ENCODE data around the gene WDTC1.

DNA sequence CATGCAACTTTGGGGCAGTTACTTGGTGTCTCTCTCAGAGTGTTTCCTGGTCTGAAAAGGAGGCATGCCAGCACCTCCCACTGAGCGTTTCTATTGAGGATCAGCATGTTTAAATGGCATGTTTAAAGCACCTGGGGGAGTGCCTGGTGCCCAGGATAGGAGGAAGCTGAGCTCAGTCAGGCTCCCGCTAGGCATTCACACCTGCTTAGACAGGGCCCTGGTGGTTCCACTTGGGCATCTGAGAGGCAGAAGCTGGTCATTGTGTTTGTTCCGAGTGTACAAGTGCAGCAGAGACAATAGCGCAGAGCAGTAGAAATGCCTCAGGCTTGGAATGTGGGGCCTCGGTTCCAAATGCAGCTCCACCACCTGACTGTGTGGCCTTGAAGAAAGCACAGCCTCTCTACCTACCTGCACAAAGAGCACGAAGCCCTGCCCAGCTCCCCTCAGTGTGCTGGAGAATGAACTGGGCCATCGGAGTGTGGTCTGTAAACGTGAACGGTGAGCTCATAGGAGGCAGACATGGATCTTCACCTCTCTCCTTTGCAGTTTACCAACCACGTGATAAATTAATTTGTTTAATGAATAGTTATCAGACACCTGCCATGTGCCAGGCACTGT lies 67.3 kb downstream of the WDTC1 start:
- TF ChIP-seq, protein P1, sequence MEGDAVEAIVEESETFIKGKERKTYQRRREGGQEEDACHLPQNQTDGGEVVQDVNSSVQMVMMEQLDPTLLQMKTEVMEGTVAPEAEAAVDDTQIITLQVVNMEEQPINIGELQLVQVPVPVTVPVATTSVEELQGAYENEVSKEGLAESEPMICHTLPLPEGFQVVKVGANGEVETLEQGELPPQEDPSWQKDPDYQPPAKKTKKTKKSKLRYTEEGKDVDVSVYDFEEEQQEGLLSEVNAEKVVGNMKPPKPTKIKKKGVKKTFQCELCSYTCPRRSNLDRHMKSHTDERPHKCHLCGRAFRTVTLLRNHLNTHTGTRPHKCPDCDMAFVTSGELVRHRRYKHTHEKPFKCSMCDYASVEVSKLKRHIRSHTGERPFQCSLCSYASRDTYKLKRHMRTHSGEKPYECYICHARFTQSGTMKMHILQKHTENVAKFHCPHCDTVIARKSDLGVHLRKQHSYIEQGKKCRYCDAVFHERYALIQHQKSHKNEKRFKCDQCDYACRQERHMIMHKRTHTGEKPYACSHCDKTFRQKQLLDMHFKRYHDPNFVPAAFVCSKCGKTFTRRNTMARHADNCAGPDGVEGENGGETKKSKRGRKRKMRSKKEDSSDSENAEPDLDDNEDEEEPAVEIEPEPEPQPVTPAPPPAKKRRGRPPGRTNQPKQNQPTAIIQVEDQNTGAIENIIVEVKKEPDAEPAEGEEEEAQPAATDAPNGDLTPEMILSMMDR (IDR thresholded peaks at IDR 0.05 in 2 of 3, conservative IDR thresholded peaks at IDR 0.05 in 1 of 3; ENCODE audit: borderline replicate concordance in 1 of 3, insufficient read depth in 1 of 3, low read depth in 2 of 3, low read length in 2 of 3) = no peak
- TF ChIP-seq POLR2AphosphoS5 (IDR thresholded peaks at IDR 0.05; ENCODE audit: low read depth, low read length) (no peak), EZH2 (IDR thresholded peaks at IDR 0.05) (no peak), CEBPB (IDR thresholded peaks at IDR 0.05; ENCODE audit: low read depth) (no peak)
- TF ChIP-seq, protein P2, sequence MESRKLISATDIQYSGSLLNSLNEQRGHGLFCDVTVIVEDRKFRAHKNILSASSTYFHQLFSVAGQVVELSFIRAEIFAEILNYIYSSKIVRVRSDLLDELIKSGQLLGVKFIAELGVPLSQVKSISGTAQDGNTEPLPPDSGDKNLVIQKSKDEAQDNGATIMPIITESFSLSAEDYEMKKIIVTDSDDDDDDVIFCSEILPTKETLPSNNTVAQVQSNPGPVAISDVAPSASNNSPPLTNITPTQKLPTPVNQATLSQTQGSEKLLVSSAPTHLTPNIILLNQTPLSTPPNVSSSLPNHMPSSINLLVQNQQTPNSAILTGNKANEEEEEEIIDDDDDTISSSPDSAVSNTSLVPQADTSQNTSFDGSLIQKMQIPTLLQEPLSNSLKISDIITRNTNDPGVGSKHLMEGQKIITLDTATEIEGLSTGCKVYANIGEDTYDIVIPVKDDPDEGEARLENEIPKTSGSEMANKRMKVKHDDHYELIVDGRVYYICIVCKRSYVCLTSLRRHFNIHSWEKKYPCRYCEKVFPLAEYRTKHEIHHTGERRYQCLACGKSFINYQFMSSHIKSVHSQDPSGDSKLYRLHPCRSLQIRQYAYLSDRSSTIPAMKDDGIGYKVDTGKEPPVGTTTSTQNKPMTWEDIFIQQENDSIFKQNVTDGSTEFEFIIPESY (IDR thresholded peaks at IDR 0.05; ENCODE audit: extremely low read depth, insufficient replicate concordance, low read length) = no peak

Data from HCT116 (cell line).